Adipocyte (in vitro differentiated cells): ENCODE data around the gene NELFB.

Experiments used
- DNase-seq: peaks from one replicate; pipeline ENCODE4 v3.0.0-alpha.2; 2015; ENCODE audit warnings: low read depth
- H3K27me3 ChIP-seq: replicated peaks from 2 replicates; pipeline ENCODE4 v1.7.0; 2013; ENCODE audit warnings: mild to moderate bottlenecking, low read length, moderate library complexity; ENCODE audit not compliant: control insufficient read depth, insufficient read depth
- H3K36me3 ChIP-seq: 2 replicates; pipeline ENCODE4 v1.7.0; 2013; ENCODE audit warnings: low read length, mild to moderate bottlenecking, moderate library complexity; ENCODE audit not compliant: control insufficient read depth, insufficient read depth, severe bottlenecking
- H3K4me1 ChIP-seq: 2 replicates; pipeline ENCODE4 v1.7.0; 2013; ENCODE audit warnings: mild to moderate bottlenecking, low read length, moderate library complexity; ENCODE audit not compliant: control insufficient read depth, insufficient read depth
- H3K4me3 ChIP-seq: 2 replicates; pipeline ENCODE4 v1.7.0; 2013; ENCODE audit warnings: mild to moderate bottlenecking, low read length, moderate library complexity
- H3K9ac ChIP-seq: 2 replicates; pipeline ENCODE4 v1.7.0; 2013; ENCODE audit warnings: mild to moderate bottlenecking, low read length, moderate library complexity
- H3K9me3 ChIP-seq: 2 replicates; pipeline ENCODE4 v1.7.0; 2013; ENCODE audit warnings: mild to moderate bottlenecking, low read length, moderate library complexity; ENCODE audit not compliant: control insufficient read depth

The NELFB gene

GRCh38 chr9:137254624-137255447 is at the start of gene NELFB:
TSS of gene NELFB (plus strand) at chr9:137255327.
- peak within 1 kb of the TSS; percentile 98 for H3K4me3 ChIP-seq
- H3K4me1 ChIP-seq, result peaks cover 30% of the 10 kb centered on the region
- no peaks in the 10 kb centered on the region for H3K27me3 ChIP-seq
- H3K9me3 ChIP-seq, result no peaks in the 10 kb centered on the region
- peak within 1 kb of the TSS; percentile 95 for H3K9ac ChIP-seq
- DNase-seq, result peak; percentile 95
- peaks cover 9% of the 10 kb centered on the region for H3K36me3 ChIP-seq

- no peaks in the 10 kb centered on the region for H3K9me3 ChIP-seq
- H3K36me3 ChIP-seq, result peaks cover 4% of the 10 kb centered on the region
- H3K27me3 ChIP-seq, result no peaks in the 10 kb centered on the region
- peak overlapping the region; percentile 99 for H3K9ac ChIP-seq
- H3K4me1 ChIP-seq, result peaks cover 33% of the 10 kb centered on the region
- no peak for DNase-seq
- H3K4me3 ChIP-seq, result peak overlapping the region; percentile 97
Measured at GRCh38 chr9:137206602-137207001, 48.5 kb upstream of the NELFB start.

- peaks cover 3% of the 10 kb centered on the region for H3K4me1 ChIP-seq
- no peak for DNase-seq
- no peaks in the 10 kb centered on the region for H3K27me3 ChIP-seq
- no peak overlapping the region for H3K4me3 ChIP-seq
- no peak overlapping the region for H3K9ac ChIP-seq
- no peaks in the 10 kb centered on the region for H3K9me3 ChIP-seq
- H3K36me3 ChIP-seq, result peaks cover 13% of the 10 kb centered on the region
Measured at GRCh38 chr9:137211532-137211931, 43.6 kb upstream of the NELFB start.

DNA sequence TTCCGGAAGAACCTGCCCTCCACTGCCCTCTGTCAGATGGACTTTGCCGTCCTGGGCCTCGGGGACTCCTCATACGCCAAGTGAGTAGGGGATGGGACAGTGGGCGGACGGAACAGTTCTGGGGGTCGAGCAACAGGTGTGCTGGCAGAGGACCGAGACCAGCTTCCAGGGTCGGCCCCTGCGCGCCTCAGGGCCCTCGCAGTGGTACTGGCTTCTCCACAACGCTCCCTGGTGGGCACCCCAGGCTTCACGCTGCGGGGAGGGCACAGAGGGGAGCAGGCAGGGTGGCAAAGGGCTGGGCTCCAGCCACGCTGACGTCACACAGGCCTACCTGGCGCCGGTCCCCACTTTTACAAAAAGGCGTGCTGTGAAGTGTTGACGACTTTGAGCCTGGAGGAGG is 42.6 kb upstream of the NELFB start:
- Histone ChIP-seq H3K4me1 (peaks cover 9% of the 10 kb centered on the region), H3K36me3 (peaks cover 13% of the 10 kb centered on the region), H3K27me3 (no peaks in the 10 kb centered on the region), H3K9me3 (no peaks in the 10 kb centered on the region), H3K9ac (no peak overlapping the region), H3K4me3 (no peak overlapping the region)
- no peak for DNase-seq

DNA sequence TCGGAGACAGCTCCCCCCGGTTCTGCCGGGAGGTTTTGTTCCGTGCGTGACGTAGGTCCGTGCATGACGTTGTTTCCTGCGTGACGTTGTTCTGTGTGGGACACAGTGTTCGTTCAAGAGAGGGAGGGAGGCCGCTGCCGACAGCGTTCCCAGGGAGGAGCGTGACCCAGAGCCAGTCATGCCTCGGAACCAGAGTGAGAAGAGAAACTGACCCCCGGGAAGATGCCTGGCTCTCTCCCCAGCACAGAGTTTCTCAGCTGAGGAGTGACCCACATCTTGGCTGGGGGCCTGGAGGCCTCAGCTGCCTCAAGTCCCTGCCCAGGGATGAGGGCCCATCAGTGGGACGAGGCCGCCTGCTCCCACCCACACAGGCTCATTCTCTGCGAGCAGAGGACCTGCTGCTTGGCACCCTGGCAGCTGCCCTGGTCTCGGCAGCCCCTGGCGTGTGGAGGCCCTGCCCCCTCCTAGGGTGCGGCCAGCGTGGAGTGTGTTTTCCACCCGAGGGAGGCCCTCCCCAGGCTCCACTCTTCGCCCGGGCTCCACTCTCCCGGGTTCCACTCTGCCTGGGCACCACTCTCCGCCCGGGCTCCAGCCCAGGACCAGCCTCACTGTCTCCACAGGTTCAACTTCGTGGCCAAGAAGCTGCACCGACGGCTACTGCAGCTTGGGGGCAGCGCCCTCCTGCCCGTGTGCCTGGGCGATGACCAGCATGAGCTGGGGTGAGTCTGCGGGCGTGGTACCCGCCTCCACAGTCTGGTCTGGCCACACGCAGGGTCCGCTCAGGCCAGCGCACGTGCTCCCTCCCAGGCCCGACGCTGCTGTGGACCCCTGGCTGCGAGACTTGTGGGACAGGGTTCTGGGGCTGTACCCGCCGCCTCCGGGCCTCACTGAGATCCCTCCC is 41.7 kb upstream of the NELFB start:
- no peak overlapping the region for H3K4me3 ChIP-seq

DNA sequence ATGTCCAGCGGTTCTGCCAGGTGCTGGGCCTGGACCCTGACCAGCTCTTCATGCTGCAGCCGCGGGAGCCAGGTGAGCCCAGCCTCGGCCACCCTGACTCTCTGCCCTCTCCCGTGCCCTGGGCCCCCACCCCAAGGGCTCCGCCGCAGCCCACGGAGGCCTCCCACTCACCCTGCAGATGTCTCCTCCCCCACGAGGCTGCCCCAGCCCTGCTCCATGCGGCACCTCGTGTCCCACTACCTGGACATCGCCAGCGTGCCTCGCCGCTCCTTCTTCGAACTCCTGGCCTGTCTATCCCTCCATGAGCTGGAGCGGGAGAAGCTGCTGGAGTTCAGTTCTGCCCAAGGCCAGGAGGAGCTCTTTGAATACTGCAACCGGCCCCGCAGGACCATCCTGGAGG is 40.5 kb upstream of the NELFB start:
- Histone ChIP-seq H3K9ac (no peak overlapping the region), H3K36me3 (peaks cover 9% of the 10 kb centered on the region), H3K4me3 (no peak overlapping the region), H3K4me1 (peaks cover 23% of the 10 kb centered on the region), H3K27me3 (no peaks in the 10 kb centered on the region), H3K9me3 (no peaks in the 10 kb centered on the region)
- DNase-seq, result no peak

More for the DNA sequence above, 41.7 kb upstream of the NELFB start:
- H3K9ac ChIP-seq, result no peak overlapping the region
- no peak for DNase-seq
- H3K4me1 ChIP-seq, result peaks cover 15% of the 10 kb centered on the region
- no peaks in the 10 kb centered on the region for H3K27me3 ChIP-seq
- H3K36me3 ChIP-seq, result peaks cover 13% of the 10 kb centered on the region
- no peaks in the 10 kb centered on the region for H3K9me3 ChIP-seq

DNA sequence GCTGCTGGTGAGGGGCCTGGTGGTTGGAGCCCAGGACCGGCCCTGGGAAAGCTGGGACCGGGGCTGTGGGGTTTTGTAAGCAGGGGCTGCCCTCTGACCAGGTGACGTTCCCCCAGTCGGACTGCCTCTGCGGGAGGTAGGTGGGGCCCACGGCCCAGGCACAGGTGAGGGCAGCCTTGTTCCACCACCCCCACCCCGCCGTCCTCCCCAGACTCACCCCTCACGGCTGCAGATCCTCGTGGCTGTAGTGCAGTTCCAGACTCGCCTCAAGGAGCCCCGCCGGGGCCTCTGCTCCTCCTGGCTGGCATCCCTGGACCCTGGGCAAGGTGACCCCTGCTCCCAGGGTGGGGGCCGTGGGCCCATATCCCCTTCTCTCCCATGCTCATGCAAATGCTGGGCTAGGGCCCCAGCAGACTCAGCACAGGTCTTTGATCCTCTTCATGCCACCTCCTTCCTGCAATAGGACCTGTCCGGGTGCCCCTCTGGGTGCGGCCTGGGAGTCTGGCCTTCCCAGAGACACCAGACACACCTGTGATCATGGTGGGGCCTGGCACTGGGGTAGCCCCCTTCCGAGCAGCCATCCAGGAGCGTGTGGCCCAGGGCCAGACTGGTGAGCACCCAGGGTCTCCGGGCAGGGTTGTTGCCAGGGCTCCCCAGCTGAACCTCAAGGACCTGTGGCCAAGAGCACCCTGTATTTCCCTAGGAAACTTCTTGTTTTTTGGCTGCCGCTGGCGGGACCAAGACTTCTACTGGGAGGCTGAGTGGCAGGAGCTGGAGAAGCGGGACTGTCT is 39.7 kb upstream of the NELFB start:
- DNase-seq, result no peak
- H3K27me3 ChIP-seq, result no peaks in the 10 kb centered on the region
- peaks cover 9% of the 10 kb centered on the region for H3K36me3 ChIP-seq
- no peak overlapping the region for H3K4me3 ChIP-seq
- peaks cover 23% of the 10 kb centered on the region for H3K4me1 ChIP-seq
- H3K9ac ChIP-seq, result no peak overlapping the region
- no peaks in the 10 kb centered on the region for H3K9me3 ChIP-seq

DNA sequence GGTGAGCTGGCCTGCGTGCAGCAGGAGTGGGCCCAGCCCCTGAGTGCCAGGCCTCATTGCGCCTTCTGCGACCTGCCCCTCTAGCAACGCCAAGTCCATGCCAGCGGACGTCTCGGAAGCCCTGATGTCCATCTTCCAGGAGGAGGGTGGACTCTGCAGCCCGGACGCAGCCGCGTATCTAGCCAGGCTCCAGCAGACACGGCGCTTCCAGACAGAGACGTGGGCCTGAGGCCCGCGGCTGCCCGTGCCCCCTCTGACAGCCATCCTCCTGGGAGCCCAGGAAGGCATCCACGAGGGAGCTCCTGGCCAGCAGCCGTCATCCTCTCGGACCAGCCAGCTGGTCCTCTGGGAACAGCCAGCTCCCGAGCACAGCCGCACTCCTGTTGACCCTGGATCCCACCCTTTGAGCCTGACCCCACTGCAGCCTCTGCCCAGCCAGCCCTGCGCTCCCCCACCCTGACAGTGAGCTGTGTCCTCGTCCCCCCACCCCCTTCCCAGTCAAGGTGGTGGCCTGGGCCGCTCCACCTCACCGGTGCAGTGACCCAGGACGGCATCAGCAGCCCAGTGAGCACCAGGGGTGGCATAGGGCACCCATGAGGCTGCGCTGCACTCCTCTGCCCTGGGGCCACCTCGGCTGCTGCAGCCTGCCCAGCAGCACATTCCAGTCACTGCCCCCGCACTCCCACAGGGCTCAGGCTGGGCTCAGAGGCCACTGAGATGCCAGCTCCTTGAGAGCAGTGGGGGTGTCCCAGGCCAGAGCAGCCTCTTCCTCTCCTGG is 38.8 kb upstream of the NELFB start:
- Histone ChIP-seq H3K27me3 (no peaks in the 10 kb centered on the region), H3K36me3 (peaks cover 9% of the 10 kb centered on the region), H3K4me3 (no peak overlapping the region), H3K4me1 (peaks cover 23% of the 10 kb centered on the region), H3K9ac (no peak overlapping the region), H3K9me3 (no peaks in the 10 kb centered on the region)
- DNase-seq, result no peak

GRCh38 chr9:137217276-137218211 is 37.6 kb upstream of the NELFB start:
- Histone ChIP-seq H3K36me3 (peaks cover 9% of the 10 kb centered on the region), H3K4me3 (peak overlapping the region; percentile 49), H3K4me1 (peaks cover 23% of the 10 kb centered on the region), H3K27me3 (no peaks in the 10 kb centered on the region), H3K9me3 (no peaks in the 10 kb centered on the region), H3K9ac (peak overlapping the region; percentile 51)
- DNase-seq, result no peak
